ENCODE measurements around the gene ZNF503. TPM values are rescaled to one million over a fixed set of nuclear protein-coding genes. Genes with fewer than 3 reads are reported as not detected.

ZNF503 gene
- total RNA-seq = 2.0 and 2.4 TPM in 2 replicates

DNA sequence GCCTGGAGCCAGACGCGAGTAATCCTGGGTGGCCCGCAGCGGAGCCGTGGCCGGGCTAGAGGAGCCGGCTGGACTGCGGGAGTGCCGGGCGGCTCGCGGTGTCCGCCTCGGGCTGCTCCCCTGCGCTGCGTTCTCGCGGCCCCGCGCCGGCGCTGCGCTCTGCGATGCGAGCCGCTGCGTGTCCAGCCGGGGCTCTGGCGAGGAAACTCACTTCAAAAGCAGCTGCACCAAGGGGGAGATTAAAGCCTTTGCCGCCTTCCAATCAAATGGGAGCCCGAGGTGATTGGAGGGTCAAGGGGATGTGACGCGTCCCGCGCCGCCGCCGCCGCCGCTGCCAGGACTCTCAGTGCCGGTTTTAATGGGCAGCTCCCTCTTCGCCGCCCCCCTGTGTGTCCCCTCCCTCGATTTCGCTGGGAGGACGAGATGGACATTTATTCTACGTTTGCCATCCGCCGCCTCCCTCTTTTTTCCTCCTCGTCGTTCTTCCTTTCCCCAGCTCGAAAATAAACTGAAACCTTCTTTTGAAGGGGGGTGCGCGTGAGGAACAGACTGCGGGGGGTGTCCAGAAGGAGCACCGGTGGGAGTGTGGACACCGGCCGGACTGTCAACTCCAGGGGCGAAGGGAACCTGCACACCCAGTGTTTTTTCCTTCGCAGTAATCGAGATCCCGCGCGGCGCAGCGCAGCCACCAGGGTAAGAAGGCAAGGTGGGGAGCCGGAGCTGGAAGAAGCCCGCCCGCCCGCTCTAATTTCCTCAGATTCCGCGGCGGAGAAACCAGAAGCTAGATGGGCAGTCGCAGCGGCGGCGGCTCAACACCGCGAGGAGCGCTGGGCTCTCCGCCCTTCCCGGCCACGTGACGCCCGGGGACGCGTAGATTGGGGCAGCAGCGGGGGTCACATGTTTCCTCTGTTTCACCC lies at the start of gene ZNF503:
Gene ZNF503, minus strand, starts transcription at position 196 of the 917 bp plus-strand sequence. CDS start 345 bp downstream, outside the sequence.

GRCh38 chr10:75431180-75432111 lies 29.9 kb upstream of the ZNF503 start, which contains the start of gene LRMDA:
LRMDA (plus strand) TSS chr10:75431624.

Other genes starting within 250 kb of the ZNF503 start
- 225 and 257 TPM in 2 replicates for gene VDAC2, start 191.0 kb downstream of the ZNF503 start, total RNA-seq
- gene COMTD1, start 165.8 kb downstream of the ZNF503 start, total RNA-seq = 8.9 and 10.5 TPM in 2 replicates
- 5.7 and 8.6 TPM in 2 replicates for gene LRMDA, start 29.9 kb upstream of the ZNF503 start, total RNA-seq